ENCODE measurements around the gene CMTM7. TPM values are rescaled to one million over a fixed set of nuclear protein-coding genes. Genes with fewer than 3 reads are reported as not detected.

The CMTM7 gene
- polyA plus RNA-seq, 1 of the 3 experiments (the other 2 are of a cell fraction), result 50.1 TPM

- ChIA-PET CTCF (interaction anchor here (0.7 to 2.0 kb wide), 2 partner anchors 8 to 101 kb away, joined by 3 to 5 read pairs; no protein-coding TSS in a partner anchor), POLR2A (no interaction called here)
- Histone ChIP-seq H3K27me3 (ENCODE audit: insufficient read depth) (no peaks in the 10 kb centered on the region), H3K4me2 (no peak overlapping the region), H2AFZ (ENCODE audit: low read depth) (no peak overlapping the region), H3K4me3 (ENCODE audit: low read depth in 2 of 2, low read length in 1 of 2) (no peak overlapping the region), H3K36me3 (replicated peaks in 1 of 2; ENCODE audit: control insufficient read depth in 1 of 2, insufficient read depth in 2 of 2, low read length in 1 of 2) (no peaks in the 10 kb centered on the region), H3F3A (replicated peaks; ENCODE audit: insufficient read depth) (no peaks in the 10 kb centered on the region), H4K20me1 (ENCODE audit: insufficient read depth) (no peaks in the 10 kb centered on the region), H3K9me3 (no peaks in the 10 kb centered on the region), H3K79me2 (ENCODE audit: insufficient read depth) (no peaks in the 10 kb centered on the region), H3K27ac (ENCODE audit: low read depth in 2 of 2, low read length in 1 of 2) (no peak overlapping the region), H3K9ac (no peak overlapping the region), H3K4me1 (ENCODE audit: control insufficient read depth in 1 of 2, insufficient read depth in 2 of 2, low read depth in 1 of 2, low read length in 1 of 2) (no peaks in the 10 kb centered on the region), H3K9me2 (no peaks in the 10 kb centered on the region)
- WGBS (ENCODE audit: low lambda C conversion rate), result 61% methylated on average over 6 of the region's 6 CpGs
- no peak for DNase-seq
- no peak for TF ChIP-seq EP300 (IDR thresholded peaks at IDR 0.05; ENCODE audit: borderline replicate concordance in 1 of 2, low read depth in 1 of 2, low read length in 1 of 2)
- no peak for TF ChIP-seq SIN3A (IDR thresholded peaks at IDR 0.05; ENCODE audit: borderline replicate concordance, low read depth, low read length)
- TF ChIP-seq NFIC (IDR thresholded peaks at IDR 0.05; ENCODE audit: borderline replicate concordance), result no peak
- no peak for TF ChIP-seq CHD2 (IDR thresholded peaks at IDR 0.05; ENCODE audit: low read length, partially characterized antibody)
- TF ChIP-seq FOXJ3 (CRISPR knock-in tag; IDR thresholded peaks at IDR 0.05), result no peak
- no peak for TF ChIP-seq RXRA (IDR thresholded peaks at IDR 0.05; ENCODE audit: borderline replicate concordance, low read depth)
- no peak for TF ChIP-seq PBX3 (IDR thresholded peaks at IDR 0.05)
- no peak for TF ChIP-seq USF1 (IDR thresholded peaks at IDR 0.05; ENCODE audit: borderline replicate concordance, low read depth)
- no peak for TF ChIP-seq CTCF (IDR thresholded peaks at IDR 0.05)
- no peak for TF ChIP-seq RFX5 (IDR thresholded peaks at IDR 0.05; ENCODE audit: low read length)
- TF ChIP-seq ELF1 (IDR thresholded peaks at IDR 0.05), result no peak
- no peak for TF ChIP-seq TEAD4 (IDR thresholded peaks at IDR 0.05; ENCODE audit: borderline replicate concordance, insufficient read depth)
- TF ChIP-seq MXI1 (IDR thresholded peaks at IDR 0.05; ENCODE audit: low read depth, low read length), result no peak
- TF ChIP-seq EZH2phosphoT487 (IDR thresholded peaks at IDR 0.05; ENCODE audit: borderline replicate concordance, low read depth), result no peak
- TF ChIP-seq MAX (IDR thresholded peaks at IDR 0.05; ENCODE audit: low read depth), result no peak
- TF ChIP-seq SMC3 (IDR thresholded peaks at IDR 0.05; ENCODE audit: low read depth, low read length), result no peak
- no peak for TF ChIP-seq GABPA (IDR thresholded peaks at IDR 0.05; ENCODE audit: low read depth)
- no peak for TF ChIP-seq MEF2A (IDR thresholded peaks at IDR 0.05; ENCODE audit: borderline replicate concordance, low read depth)
- no peak for TF ChIP-seq TCF12 (IDR thresholded peaks at IDR 0.05)
Observed at GRCh38 chr3:32366638-32367397, 24.8 kb upstream of the CMTM7 start.

Data from SK-N-SH (cell line).